Liver (tissue), 3 donors: ENCODE data around the gene RALGPS2.

Experiments used
- EGR1 ChIP-seq, 2 donors: IDR thresholded peaks; 2 replicates each; pipeline ENCODE4 v1.6.1; 2016 to 2018; ENCODE audit warnings: antibody characterized with exemption in 2 of 2, low read depth in 2 of 2
- HNF4G ChIP-seq: IDR thresholded peaks from 2 replicates; pipeline ENCODE4 v1.6.1; 2016; ENCODE audit warnings: antibody characterized with exemption
- JUND ChIP-seq, 2 donors: IDR thresholded peaks; 2 replicates each; pipeline ENCODE4 v1.6.1; 2016; ENCODE audit warnings: antibody characterized with exemption in 2 of 2
- SP1 ChIP-seq: IDR thresholded peaks from 2 replicates; pipeline ENCODE4 v1.6.1; 2018; ENCODE audit warnings: antibody characterized with exemption, mild to moderate bottlenecking
- TAF1 ChIP-seq: conservative IDR thresholded peaks from 2 replicates; pipeline ENCODE4 v1.6.1; 2016; ENCODE audit warnings: antibody characterized with exemption, mild to moderate bottlenecking
- YY1 ChIP-seq: IDR thresholded peaks from 2 replicates; pipeline ENCODE4 v1.6.1; 2016; ENCODE audit warnings: antibody characterized with exemption, mild to moderate bottlenecking
- TF ChIP-seq, protein P1 (sequence below): fragments of 150-350 bp; IDR thresholded peaks from 2 replicates; pipeline ENCODE4 v1.5.1; 2017; ENCODE audit warnings: improper control_type of control experiment, low read depth, low read length; ENCODE audit not compliant: missing input control
- TF ChIP-seq, protein P2 (sequence below): IDR thresholded peaks from 2 replicates; pipeline ENCODE4 v1.6.1; 2016; ENCODE audit warnings: antibody characterized with exemption
- TF ChIP-seq, protein P3 (sequence below): IDR thresholded peaks from 2 replicates; pipeline ENCODE4 v1.6.1; 2016; ENCODE audit warnings: antibody characterized with exemption
- donor health status: healthy.
- donor health status: healthy.

- no peak for TF ChIP-seq TAF1
- TF ChIP-seq SP1, result no peak
- TF ChIP-seq, protein P1, sequence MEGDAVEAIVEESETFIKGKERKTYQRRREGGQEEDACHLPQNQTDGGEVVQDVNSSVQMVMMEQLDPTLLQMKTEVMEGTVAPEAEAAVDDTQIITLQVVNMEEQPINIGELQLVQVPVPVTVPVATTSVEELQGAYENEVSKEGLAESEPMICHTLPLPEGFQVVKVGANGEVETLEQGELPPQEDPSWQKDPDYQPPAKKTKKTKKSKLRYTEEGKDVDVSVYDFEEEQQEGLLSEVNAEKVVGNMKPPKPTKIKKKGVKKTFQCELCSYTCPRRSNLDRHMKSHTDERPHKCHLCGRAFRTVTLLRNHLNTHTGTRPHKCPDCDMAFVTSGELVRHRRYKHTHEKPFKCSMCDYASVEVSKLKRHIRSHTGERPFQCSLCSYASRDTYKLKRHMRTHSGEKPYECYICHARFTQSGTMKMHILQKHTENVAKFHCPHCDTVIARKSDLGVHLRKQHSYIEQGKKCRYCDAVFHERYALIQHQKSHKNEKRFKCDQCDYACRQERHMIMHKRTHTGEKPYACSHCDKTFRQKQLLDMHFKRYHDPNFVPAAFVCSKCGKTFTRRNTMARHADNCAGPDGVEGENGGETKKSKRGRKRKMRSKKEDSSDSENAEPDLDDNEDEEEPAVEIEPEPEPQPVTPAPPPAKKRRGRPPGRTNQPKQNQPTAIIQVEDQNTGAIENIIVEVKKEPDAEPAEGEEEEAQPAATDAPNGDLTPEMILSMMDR, result no peak
- no peak for TF ChIP-seq HNF4G
- TF ChIP-seq JUND (IDR thresholded peaks at IDR 0.05), result no peak
- TF ChIP-seq, protein P2, sequence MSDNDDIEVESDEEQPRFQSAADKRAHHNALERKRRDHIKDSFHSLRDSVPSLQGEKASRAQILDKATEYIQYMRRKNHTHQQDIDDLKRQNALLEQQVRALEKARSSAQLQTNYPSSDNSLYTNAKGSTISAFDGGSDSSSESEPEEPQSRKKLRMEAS, result no peak
- no peak for TF ChIP-seq EGR1 (IDR thresholded peaks at IDR 0.05; ENCODE audit: low read depth in 2 of 2)
- TF ChIP-seq YY1, result no peak
- TF ChIP-seq, protein P3, sequence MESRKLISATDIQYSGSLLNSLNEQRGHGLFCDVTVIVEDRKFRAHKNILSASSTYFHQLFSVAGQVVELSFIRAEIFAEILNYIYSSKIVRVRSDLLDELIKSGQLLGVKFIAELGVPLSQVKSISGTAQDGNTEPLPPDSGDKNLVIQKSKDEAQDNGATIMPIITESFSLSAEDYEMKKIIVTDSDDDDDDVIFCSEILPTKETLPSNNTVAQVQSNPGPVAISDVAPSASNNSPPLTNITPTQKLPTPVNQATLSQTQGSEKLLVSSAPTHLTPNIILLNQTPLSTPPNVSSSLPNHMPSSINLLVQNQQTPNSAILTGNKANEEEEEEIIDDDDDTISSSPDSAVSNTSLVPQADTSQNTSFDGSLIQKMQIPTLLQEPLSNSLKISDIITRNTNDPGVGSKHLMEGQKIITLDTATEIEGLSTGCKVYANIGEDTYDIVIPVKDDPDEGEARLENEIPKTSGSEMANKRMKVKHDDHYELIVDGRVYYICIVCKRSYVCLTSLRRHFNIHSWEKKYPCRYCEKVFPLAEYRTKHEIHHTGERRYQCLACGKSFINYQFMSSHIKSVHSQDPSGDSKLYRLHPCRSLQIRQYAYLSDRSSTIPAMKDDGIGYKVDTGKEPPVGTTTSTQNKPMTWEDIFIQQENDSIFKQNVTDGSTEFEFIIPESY, result no peak
Observed at GRCh38 chr1:178796013-178796412, 71.0 kb downstream of the RALGPS2 start.
